GM23248 (cell line): ENCODE measurements around the gene TAMALIN.

ENCODE experiments used
- EZH2 ChIP-seq: fragments of 200-600 bp; sonication (generic); IDR thresholded peaks from 2 replicates; pipeline ENCODE4 v1.6.1; 2018; ENCODE audit warnings: antibody characterized with exemption, mild to moderate bottlenecking; ENCODE audit not compliant: insufficient read depth, poor library complexity, severe bottlenecking
- EZH2phosphoT487 ChIP-seq: fragments of 200-600 bp; sonication (generic); IDR thresholded peaks from 2 replicates; pipeline ENCODE4 v1.6.1; 2018; ENCODE audit warnings: antibody characterized with exemption, moderate library complexity, mild to moderate bottlenecking, low read depth; ENCODE audit not compliant: insufficient read depth

GRCh38 chr12:51974646-51975045 is 32.1 kb upstream of the TAMALIN start:
- TF ChIP-seq EZH2 (no peak), EZH2phosphoT487 (no peak)
